HepG2 (cell line): ENCODE measurements around the gene LRRC27. TPM values are rescaled to one million over a fixed set of nuclear protein-coding genes. Genes with fewer than 3 reads are reported as not detected.
A peak's percentile ranks its signal among the peaks of the same experiment; 100 is the strongest.

Experiments
- AGO1 ChIP-seq: fragments of 200-400 bp; formaldehyde crosslinking; IDR thresholded peaks from 2 replicates; pipeline ENCODE4 v1.6.1; 2017; ENCODE audit warnings: mild to moderate bottlenecking, low read depth, low read length, moderate library complexity; ENCODE audit not compliant: poor library complexity, severe bottlenecking
- ATM ChIP-seq: fragments of 450-650 bp; IDR thresholded peaks from 2 replicates; pipeline ENCODE4 v1.7.1; 2017; ENCODE audit warnings: mild to moderate bottlenecking, borderline replicate concordance
- GATA4 ChIP-seq: sonication (generic); IDR thresholded peaks from 2 replicates; pipeline ENCODE4 v1.6.1; 2016; ENCODE audit warnings: antibody characterized with exemption, low read depth, borderline replicate concordance
- HOXA7 ChIP-seq: sonication (generic); formaldehyde crosslinking; IDR thresholded peaks from 2 replicates; pipeline ENCODE4 v1.8.1; 2022; ENCODE audit warnings: mild to moderate bottlenecking, missing genetic modification reagents, moderate library complexity
- MTF1 ChIP-seq: sonication (generic); formaldehyde crosslinking; IDR thresholded peaks from 2 replicates; pipeline ENCODE4 v1.5.0; 2020; ENCODE audit warnings: missing genetic modification reagents
- MXD4 ChIP-seq: IDR thresholded peaks from 2 replicates; pipeline ENCODE4 v1.6.1; 2016; ENCODE audit warnings: mild to moderate bottlenecking, missing biosample characterization, missing genetic modification reagents
- PAWR ChIP-seq: sonication (generic); formaldehyde crosslinking; IDR thresholded peaks from 2 replicates; pipeline ENCODE4 v1.4.0; 2020; ENCODE audit warnings: missing genetic modification reagents, mild to moderate bottlenecking, borderline replicate concordance
- SIX1 ChIP-seq: sonication (generic); formaldehyde crosslinking; IDR thresholded peaks from 2 replicates; pipeline ENCODE4 v1.4.0; 2020; ENCODE audit warnings: missing genetic modification reagents, borderline replicate concordance
- SRSF4 ChIP-seq: fragments of 200-400 bp; formaldehyde crosslinking; IDR thresholded peaks from one replicate; pipeline ENCODE4 v1.6.1; 2018; ENCODE audit warnings: mild to moderate bottlenecking, low read depth, low read length, moderate library complexity; ENCODE audit not compliant: poor library complexity, severe bottlenecking
- TP53 ChIP-seq: sonication (generic); formaldehyde crosslinking; conservative IDR thresholded peaks from 2 replicates; pipeline ENCODE4 v1.4.0; 2020; ENCODE audit warnings: missing genetic modification reagents
- ZBTB8A ChIP-seq: sonication (generic); formaldehyde crosslinking; IDR thresholded peaks from 2 replicates; pipeline ENCODE4 v1.4.0; 2020; ENCODE audit warnings: mild to moderate bottlenecking, low read depth, missing genetic modification reagents, borderline replicate concordance
- ZNF292 ChIP-seq: sonication (generic); formaldehyde crosslinking; IDR thresholded peaks from 2 replicates; pipeline ENCODE4 v1.8.1; 2022; ENCODE audit warnings: mild to moderate bottlenecking, low read depth, missing genetic modification reagents, borderline replicate concordance
- ZNF350 ChIP-seq: sonication (generic); formaldehyde crosslinking; IDR thresholded peaks from 2 replicates; pipeline ENCODE4 v1.4.0; 2020; ENCODE audit warnings: mild to moderate bottlenecking, low read depth, missing genetic modification reagents, borderline replicate concordance
- ZNF460 ChIP-seq: sonication (generic); formaldehyde crosslinking; IDR thresholded peaks from 2 replicates; pipeline ENCODE4 v1.5.1; 2020; ENCODE audit warnings: missing genetic modification reagents, mild to moderate bottlenecking, borderline replicate concordance
- ZNF782 ChIP-seq: sonication (generic); formaldehyde crosslinking; IDR thresholded peaks from 2 replicates; pipeline ENCODE4 v1.4.0; 2020; ENCODE audit warnings: missing genetic modification reagents, mild to moderate bottlenecking, borderline replicate concordance
- ZSCAN25 ChIP-seq: sonication (generic); formaldehyde crosslinking; IDR thresholded peaks from 2 replicates; pipeline ENCODE4 v1.8.0; 2022; ENCODE audit warnings: mild to moderate bottlenecking, missing genetic modification reagents
- polyA plus RNA-seq, 8 experiments: library from polyadenylated mRNA; depleted of rRNA in 3 of 8; stranded (reverse) in 7 of 8; unstranded in 1 of 8; fragments of >200 nt; fragmentation: Illumina TruSeq in 4 of 8; extraction: Trizol in 4 of 8; gene quantifications; 2 replicates each; pipeline versions ENCODE4 v1.2.1 to v1.2.3, GENCODE V29; 2011 to 2016; ENCODE audit warnings: low read depth in 4 of 8, missing spikeins in 1 of 8, mixed read lengths in 1 of 8; ENCODE audit not compliant: insufficient read depth in 1 of 8
- total RNA-seq, 5 experiments: library from RNA; depleted of rRNA; stranded (reverse); fragments of >200 nt; fragmentation: Illumina TruSeq; extraction: Trizol; gene quantifications; 2 replicates each; pipeline ENCODE4 v1.2.3, GENCODE V29; 2016; ENCODE audit warnings: low read depth in 1 of 5
- TF ChIP-seq, protein P1 (sequence below): sonication (generic); formaldehyde crosslinking; IDR thresholded peaks from 2 replicates; pipeline ENCODE4 v1.4.0; 2020; ENCODE audit warnings: missing genetic modification reagents
- TF ChIP-seq, protein P2 (sequence below): sonication (generic); formaldehyde crosslinking; IDR thresholded peaks from 2 replicates; pipeline ENCODE4 v1.5.1; 2020; ENCODE audit warnings: missing genetic modification reagents, mild to moderate bottlenecking, borderline replicate concordance
- TF ChIP-seq, protein P3 (sequence below): sonication (generic); formaldehyde crosslinking; IDR thresholded peaks from 2 replicates; pipeline ENCODE4 v1.4.0; 2020; ENCODE audit warnings: missing genetic modification reagents

The LRRC27 gene
- total and polyA plus RNA-seq, 2 of the 13 experiments (the other 11 are each of a cell fraction or from before 2014, with no cell fraction given), result 4.2 to 4.6 TPM

DNA sequence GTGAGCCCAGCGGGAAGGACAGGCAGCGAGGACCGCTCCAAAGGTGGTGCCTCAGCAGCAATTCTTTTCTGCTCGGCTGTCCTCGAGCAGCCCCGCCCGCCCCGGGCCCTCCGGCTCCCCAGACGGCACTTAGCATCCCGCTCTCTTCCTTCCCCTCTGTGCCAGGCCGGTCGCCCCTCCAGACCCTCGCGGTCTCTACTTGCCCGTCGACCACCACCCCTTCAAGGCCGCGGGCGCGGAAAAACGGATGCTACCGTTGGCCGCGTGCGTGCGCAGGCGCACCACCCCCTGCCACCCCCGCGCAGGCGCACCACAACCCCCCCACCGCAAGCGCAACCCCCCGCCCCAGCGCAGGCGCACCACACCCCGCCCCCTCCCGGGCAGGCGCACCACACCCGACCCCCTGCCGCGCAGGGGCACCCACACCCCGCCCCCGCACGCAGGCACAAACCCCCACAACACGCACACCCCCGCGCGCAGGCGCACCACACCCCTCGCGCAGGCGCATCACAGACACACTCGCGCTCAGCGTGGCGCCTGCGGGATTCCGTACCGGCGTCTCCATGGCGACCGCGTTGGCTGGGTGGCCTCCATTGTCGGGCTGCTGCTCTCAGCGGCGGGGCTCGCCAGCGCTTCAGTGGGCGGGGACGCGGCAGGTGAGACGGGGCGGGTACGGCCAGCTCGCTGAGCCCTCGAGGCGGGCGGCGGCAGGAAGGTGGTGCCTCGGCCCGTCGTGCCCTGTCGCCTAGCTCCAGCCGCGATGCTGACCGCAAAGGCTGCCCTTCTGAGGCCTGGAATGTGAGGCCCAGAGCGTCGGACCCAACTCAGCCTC, at the start of gene LRRC27 (continued):
- TF ChIP-seq, protein P1, sequence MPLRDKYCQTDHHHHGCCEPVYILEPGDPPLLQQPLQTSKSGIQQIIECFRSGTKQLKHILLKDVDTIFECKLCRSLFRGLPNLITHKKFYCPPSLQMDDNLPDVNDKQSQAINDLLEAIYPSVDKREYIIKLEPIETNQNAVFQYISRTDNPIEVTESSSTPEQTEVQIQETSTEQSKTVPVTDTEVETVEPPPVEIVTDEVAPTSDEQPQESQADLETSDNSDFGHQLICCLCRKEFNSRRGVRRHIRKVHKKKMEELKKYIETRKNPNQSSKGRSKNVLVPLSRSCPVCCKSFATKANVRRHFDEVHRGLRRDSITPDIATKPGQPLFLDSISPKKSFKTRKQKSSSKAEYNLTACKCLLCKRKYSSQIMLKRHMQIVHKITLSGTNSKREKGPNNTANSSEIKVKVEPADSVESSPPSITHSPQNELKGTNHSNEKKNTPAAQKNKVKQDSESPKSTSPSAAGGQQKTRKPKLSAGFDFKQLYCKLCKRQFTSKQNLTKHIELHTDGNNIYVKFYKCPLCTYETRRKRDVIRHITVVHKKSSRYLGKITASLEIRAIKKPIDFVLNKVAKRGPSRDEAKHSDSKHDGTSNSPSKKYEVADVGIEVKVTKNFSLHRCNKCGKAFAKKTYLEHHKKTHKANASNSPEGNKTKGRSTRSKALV, result no peak; the same call in 1 of the 2 replicates
- no peak for TF ChIP-seq SIX1 (CRISPR knock-in tag)
- TF ChIP-seq, protein P2, sequence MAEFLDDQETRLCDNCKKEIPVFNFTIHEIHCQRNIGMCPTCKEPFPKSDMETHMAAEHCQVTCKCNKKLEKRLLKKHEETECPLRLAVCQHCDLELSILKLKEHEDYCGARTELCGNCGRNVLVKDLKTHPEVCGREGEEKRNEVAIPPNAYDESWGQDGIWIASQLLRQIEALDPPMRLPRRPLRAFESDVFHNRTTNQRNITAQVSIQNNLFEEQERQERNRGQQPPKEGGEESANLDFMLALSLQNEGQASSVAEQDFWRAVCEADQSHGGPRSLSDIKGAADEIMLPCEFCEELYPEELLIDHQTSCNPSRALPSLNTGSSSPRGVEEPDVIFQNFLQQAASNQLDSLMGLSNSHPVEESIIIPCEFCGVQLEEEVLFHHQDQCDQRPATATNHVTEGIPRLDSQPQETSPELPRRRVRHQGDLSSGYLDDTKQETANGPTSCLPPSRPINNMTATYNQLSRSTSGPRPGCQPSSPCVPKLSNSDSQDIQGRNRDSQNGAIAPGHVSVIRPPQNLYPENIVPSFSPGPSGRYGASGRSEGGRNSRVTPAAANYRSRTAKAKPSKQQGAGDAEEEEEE, result no peak
- 0 out of 2 replicates have a peak, but pooled peaks have one; percentile 49 for TF ChIP-seq TP53 (CRISPR knock-in tag)
- TF ChIP-seq ZNF460 (CRISPR knock-in tag), result no peak
- peak; percentile 82 for TF ChIP-seq AGO1
- TF ChIP-seq ZSCAN25 (CRISPR knock-in tag), result no peak
- TF ChIP-seq GATA4, result 0 out of 2 replicates have a peak, but pooled peaks have one; percentile 20
- TF ChIP-seq HOXA7, result no peak
- no peak for TF ChIP-seq SRSF4
- peak; percentile 71; the same call in 1 of the 2 replicates for TF ChIP-seq ZNF782 (CRISPR knock-in tag)
- TF ChIP-seq ZBTB8A (CRISPR knock-in tag), result no peak
- TF ChIP-seq ATM, result no peak
- TF ChIP-seq, protein P3, sequence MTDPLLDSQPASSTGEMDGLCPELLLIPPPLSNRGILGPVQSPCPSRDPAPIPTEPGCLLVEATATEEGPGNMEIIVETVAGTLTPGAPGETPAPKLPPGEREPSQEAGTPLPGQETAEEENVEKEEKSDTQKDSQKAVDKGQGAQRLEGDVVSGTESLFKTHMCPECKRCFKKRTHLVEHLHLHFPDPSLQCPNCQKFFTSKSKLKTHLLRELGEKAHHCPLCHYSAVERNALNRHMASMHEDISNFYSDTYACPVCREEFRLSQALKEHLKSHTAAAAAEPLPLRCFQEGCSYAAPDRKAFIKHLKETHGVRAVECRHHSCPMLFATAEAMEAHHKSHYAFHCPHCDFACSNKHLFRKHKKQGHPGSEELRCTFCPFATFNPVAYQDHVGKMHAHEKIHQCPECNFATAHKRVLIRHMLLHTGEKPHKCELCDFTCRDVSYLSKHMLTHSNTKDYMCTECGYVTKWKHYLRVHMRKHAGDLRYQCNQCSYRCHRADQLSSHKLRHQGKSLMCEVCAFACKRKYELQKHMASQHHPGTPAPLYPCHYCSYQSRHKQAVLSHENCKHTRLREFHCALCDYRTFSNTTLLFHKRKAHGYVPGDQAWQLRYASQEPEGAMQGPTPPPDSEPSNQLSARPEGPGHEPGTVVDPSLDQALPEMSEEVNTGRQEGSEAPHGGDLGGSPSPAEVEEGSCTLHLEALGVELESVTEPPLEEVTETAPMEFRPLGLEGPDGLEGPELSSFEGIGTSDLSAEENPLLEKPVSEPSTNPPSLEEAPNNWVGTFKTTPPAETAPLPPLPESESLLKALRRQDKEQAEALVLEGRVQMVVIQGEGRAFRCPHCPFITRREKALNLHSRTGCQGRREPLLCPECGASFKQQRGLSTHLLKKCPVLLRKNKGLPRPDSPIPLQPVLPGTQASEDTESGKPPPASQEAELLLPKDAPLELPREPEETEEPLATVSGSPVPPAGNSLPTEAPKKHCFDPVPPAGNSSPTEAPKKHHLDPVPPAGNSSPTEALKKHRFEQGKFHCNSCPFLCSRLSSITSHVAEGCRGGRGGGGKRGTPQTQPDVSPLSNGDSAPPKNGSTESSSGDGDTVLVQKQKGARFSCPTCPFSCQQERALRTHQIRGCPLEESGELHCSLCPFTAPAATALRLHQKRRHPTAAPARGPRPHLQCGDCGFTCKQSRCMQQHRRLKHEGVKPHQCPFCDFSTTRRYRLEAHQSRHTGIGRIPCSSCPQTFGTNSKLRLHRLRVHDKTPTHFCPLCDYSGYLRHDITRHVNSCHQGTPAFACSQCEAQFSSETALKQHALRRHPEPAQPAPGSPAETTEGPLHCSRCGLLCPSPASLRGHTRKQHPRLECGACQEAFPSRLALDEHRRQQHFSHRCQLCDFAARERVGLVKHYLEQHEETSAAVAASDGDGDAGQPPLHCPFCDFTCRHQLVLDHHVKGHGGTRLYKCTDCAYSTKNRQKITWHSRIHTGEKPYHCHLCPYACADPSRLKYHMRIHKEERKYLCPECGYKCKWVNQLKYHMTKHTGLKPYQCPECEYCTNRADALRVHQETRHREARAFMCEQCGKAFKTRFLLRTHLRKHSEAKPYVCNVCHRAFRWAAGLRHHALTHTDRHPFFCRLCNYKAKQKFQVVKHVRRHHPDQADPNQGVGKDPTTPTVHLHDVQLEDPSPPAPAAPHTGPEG, result no peak
- TF ChIP-seq ZNF292 (CRISPR knock-in tag), result no peak
- peak; percentile 89; the same call in 1 of the 2 replicates for TF ChIP-seq ZNF350
- TF ChIP-seq MXD4 (CRISPR knock-in tag), result peak; percentile 71; the same call in 1 of the 2 replicates
- no peak for TF ChIP-seq MTF1 (CRISPR knock-in tag)
- TF ChIP-seq PAWR (CRISPR knock-in tag), result no peak
